Left forelimb (tissue), 1 donor: Measurements from ENCODE around the gene GMPPA.

Source experiments
- DNase-seq: peaks from one replicate; pipeline ENCODE4 v3.0.0-alpha.2; 2018; ENCODE audit warnings: low spot score

Gene GMPPA

GRCh38 chr2:219468410-219469185, 30.1 kb upstream of the GMPPA start:
- no peak for DNase-seq

DNA sequence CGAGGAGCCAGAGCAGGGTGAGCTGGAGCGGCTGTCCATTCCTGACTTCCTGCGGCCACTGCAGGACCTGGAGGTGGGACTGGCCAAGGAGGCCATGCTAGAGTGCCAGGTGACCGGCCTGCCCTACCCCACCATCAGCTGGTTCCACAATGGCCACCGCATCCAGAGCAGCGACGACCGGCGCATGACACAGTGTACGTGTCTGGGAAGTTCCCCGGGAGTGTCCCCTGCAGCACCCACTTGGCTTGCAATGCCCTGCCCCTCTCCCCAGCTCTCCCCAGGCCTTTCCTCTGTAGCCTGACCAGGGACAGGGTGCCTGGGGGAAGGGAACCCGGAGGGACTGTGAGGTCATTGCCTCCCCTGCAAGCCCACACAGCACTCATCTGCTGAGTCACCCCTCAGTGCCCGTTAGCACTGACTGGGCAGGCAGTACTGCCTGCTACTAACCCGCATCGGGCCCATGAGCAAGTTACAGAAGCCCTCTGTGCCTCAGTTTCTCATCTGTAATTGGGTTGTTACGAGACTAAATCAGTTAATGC, 29.4 kb upstream of the GMPPA start:
- DNase-seq = no peak

GRCh38 chr2:219470429-219470828, 28.3 kb upstream of the GMPPA start:
- no peak for DNase-seq

GRCh38 chr2:219471476-219472371, 27.0 kb upstream of the GMPPA start:
- no peak for DNase-seq

DNA sequence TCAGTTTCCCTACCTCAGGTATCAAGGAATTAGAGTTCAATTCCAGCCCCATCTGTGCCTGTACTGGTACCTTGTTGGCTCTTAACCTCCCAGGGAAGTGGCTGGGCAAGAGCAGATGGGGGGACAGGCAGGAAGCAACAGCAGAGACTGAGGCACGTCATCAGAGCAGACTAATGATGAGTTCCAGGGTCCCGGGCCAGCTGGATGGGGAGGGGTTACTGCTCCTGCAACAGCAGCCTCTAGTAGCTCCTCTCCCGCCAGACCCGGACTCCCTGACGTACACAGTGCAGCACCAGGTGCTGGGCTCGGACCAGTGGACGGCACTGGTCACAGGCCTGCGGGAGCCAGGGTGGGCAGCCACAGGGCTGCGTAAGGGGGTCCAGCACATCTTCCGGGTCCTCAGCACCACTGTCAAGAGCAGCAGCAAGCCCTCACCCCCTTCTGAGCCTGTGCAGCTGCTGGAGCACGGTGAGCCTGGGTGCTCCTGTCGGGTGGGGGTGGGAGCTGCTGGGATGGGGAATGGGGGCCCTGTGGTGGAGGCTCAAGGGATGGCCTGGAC, 26.0 kb upstream of the GMPPA start:
- no peak for DNase-seq

- DNase-seq = no peak
These were observed 25.2 kb upstream of the GMPPA start for GRCh38 chr2:219473511-219473910.

DNA sequence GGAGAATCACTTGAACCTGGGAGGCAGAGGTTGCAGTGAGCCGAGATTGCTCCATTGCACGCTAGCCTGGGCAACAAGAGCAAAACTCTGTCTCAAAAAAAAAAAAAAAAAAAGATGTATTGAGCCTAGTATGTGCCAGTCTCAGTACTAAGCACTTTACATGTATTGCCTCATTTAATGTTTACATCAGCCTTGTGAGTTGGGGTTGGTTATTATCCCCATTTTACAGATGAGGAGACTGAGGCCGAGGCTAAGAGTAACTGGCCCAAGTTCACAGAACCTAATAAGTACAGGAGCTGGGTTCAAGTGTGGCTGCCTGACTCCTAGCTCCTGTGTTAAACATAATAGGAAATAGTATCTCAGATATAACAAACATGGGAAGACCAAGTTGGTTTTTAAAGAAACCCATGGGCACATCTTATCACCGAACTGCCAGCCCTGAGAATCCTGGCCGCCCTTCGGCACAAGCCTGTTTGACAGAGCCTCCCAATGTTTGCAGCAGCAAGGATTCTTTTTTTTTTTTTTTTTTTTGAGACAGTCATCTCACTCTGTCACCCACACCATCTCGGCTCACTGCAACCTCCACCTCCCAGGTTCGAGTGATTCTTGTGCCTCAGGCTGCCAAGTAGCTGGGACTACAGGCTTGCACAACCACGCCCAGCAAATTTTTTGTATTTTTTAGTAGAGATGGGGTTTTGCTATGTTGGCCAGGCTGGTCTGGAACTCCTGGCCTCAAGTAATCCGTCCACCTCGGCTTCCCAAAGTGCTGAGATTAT, 24.2 kb upstream of the GMPPA start:
- DNase-seq = no peak

- no peak for DNase-seq
These were observed 23.4 kb upstream of the GMPPA start for GRCh38 chr2:219475278-219475677.

DNA sequence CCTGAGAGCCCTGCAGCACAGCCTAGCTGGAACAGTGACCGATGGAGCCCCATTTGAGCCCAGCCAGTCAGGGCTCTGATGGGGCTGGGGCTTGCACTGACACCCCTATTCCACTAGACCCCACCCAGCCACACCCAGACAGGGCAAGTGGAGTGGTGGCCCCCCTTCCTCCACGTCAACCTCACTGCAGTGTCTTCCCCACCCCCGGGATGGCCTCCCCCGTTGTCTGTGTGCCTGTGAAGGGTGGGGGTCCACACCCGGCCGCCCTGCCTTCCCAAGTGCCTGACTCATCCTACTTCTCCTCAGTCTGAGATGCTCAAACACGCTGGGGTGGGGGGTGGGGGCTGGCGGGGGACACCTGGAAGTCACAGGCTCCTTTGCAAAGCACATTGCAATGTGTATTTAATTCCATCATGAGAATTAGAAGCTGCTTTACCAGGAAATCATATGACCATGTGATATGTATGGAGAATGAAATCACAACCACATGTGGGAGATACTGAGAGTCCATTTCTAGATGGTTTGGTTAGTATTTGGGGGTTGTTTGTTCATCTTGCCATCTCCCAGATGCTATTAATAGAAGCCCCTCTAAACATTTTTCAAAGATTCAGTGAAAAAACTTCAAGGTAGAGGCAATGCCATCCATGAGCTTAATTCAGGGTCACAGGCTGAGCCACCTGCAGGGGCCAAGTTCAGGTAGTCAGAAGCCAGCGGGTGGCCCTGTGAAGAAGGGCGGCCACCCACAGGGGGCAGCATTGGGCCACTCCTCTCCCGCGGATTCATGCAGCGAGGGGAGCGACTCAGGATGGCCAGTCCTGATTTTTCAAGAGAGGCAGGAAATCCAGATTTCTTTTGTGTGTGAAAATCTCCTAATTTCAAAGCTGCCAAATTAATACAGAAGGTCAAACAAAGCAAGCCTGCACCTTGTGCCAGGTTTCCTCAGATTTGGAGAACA, 22.7 kb upstream of the GMPPA start:
- DNase-seq = no peak

DNA sequence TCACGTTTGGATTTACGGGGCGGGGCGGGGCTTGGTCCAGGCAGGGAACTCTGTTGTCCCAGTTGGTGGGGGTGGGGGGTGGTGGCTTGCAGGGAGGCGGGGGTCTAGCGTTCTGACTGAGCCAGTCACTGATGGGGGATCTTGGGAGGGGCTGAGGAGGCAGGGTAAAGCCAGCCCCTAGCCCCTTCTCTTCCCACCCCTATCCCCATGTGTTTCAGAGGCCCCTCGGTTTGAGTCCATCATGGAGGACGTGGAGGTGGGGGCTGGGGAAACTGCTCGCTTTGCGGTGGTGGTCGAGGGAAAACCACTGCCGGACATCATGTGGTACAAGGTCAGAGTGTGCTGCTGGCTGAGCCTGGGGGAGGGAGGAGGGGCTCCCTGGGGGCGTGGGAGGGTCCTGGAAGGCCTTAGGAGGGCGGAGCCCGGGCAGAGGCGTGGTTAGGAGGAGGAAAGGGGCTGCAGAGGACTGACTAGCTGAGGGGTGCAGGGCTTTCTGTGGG, 22.0 kb upstream of the GMPPA start:
- DNase-seq = no peak

GRCh38 chr2:219477179-219477578, 21.5 kb upstream of the GMPPA start:
- DNase-seq = no peak

DNA sequence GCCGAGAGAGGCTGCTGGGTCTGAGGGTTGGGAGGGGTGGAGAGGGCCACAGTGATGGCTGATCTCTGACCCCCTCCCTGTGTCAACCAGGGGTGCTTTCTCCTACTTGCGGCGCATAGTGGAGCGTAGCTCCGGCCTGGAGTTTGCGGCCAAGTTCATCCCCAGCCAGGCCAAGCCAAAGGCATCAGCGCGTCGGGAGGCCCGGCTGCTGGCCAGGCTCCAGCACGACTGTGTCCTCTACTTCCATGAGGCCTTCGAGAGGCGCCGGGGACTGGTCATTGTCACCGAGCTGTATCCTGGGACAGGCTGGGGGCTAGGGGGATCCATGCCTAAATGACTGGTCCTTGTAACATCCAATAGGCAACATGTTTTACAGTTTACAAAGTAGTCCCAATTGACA, 20.9 kb upstream of the GMPPA start:
- DNase-seq = no peak

DNA sequence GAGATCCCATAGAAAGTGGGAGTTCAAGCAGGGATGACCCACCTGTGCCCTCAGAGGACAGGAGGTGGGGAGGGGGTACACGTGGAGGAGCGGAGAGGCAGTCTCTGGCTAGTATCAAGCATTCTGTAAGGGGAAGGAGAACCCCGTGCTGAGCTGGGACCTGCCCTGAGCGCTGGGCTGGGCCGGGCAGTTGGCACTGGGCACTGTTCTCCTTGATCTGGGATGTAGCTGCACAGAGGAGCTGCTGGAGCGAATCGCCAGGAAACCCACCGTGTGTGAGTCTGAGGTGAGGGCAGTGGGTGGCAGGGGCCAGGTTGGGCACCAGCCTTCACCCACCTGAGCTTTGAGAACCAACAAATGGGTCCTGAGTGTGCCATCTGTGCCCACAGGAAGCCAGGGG, 19.8 kb upstream of the GMPPA start:
- no peak for DNase-seq

GRCh38 chr2:219480004-219480403, 18.7 kb upstream of the GMPPA start:
- DNase-seq = no peak

GRCh38 chr2:219482674-219483405, 15.9 kb upstream of the GMPPA start:
- DNase-seq = no peak

GRCh38 chr2:219483451-219484342, 15.0 kb upstream of the GMPPA start:
- no peak for DNase-seq

GRCh38 chr2:219484343-219485200, 14.1 kb upstream of the GMPPA start:
- no peak for DNase-seq

DNA sequence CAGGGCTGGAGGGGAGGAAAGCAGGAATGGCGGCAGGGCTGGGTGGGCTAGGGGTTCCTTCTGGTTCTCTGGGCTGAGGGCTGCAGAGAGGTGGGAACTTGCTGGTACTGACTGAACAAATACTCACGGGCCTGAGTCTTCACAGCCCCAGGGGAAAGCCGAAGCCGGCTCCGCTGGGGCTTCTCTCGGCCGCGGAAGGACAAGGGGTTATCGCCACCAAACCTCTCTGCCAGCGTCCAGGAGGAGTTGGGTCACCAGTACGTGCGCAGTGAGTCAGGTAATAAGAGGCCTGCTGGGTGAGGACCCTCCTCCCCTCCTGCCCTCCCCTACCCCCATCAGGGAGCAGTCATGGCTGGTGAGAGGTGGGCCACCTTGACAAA, 13.5 kb upstream of the GMPPA start:
- DNase-seq = no peak
